ENCODE measurements around the gene SORCS1. TPM values are rescaled to one million over a fixed set of nuclear protein-coding genes. Genes with fewer than 3 reads are reported as not detected.

SORCS1 gene
- total RNA-seq, 2 experiments from 2014 or later = not detected

- CTCF ChIA-PET = no interaction called here
- no peaks in the 10 kb centered on the region for H3K27me3 Mint-ChIP-seq
- H3K9me3 Mint-ChIP-seq = peaks cover 35% of the 10 kb centered on the region
- Histone ChIP-seq H3K4me1 (ENCODE audit: insufficient read depth, low read length) (no peaks in the 10 kb centered on the region), H3K27ac (ENCODE audit: low read depth in 1 of 2, low read length in 2 of 2) (no peak overlapping the region), H3K9me3 (ENCODE audit: control insufficient read depth in 1 of 2, insufficient read depth in 1 of 2, low read length in 2 of 2) (peaks cover 0 to 3% of the 10 kb centered on the region in 2 experiments), H3K27me3 (ENCODE audit: control insufficient read depth in 1 of 2, insufficient read depth in 2 of 2, low read length in 2 of 2) (no peaks in the 10 kb centered on the region), H3K4me3 (ENCODE audit: low read length) (no peak overlapping the region), H3K36me3 (ENCODE audit: insufficient read depth, low read length) (no peaks in the 10 kb centered on the region)
- intact Hi-C loops (cut with DNase I, micrococcal nuclease) = no loop called here
- POLR2A ChIA-PET = no interaction called here
- TF ChIP-seq, protein P1, sequence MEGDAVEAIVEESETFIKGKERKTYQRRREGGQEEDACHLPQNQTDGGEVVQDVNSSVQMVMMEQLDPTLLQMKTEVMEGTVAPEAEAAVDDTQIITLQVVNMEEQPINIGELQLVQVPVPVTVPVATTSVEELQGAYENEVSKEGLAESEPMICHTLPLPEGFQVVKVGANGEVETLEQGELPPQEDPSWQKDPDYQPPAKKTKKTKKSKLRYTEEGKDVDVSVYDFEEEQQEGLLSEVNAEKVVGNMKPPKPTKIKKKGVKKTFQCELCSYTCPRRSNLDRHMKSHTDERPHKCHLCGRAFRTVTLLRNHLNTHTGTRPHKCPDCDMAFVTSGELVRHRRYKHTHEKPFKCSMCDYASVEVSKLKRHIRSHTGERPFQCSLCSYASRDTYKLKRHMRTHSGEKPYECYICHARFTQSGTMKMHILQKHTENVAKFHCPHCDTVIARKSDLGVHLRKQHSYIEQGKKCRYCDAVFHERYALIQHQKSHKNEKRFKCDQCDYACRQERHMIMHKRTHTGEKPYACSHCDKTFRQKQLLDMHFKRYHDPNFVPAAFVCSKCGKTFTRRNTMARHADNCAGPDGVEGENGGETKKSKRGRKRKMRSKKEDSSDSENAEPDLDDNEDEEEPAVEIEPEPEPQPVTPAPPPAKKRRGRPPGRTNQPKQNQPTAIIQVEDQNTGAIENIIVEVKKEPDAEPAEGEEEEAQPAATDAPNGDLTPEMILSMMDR (IDR thresholded peaks at IDR 0.05) = no peak
- no peak overlapping the region for H3K4me3 Mint-ChIP-seq
- DNase-seq (no peak), ATAC-seq (ENCODE audit: poor library complexity) (no peak)
- no peak overlapping the region for H3K27ac Mint-ChIP-seq
- no peaks in the 10 kb centered on the region for H3K4me1 Mint-ChIP-seq (ENCODE audit: low read depth)
- H3K36me3 Mint-ChIP-seq (ENCODE audit: low read depth) = no peaks in the 10 kb centered on the region
Measured at GRCh38 chr10:107118866-107119265, 45.6 kb downstream of the SORCS1 start.

- intact Hi-C loops (cut with DNase I, micrococcal nuclease) = no loop called here
- Histone ChIP-seq H3K4me3 (ENCODE audit: low read length) (no peak overlapping the region), H3K36me3 (ENCODE audit: insufficient read depth, low read length) (no peaks in the 10 kb centered on the region), H3K27ac (ENCODE audit: low read depth in 1 of 2, low read length in 2 of 2) (no peak overlapping the region), H3K9me3 (ENCODE audit: control insufficient read depth in 1 of 2, insufficient read depth in 1 of 2, low read length in 2 of 2) (peaks cover 0 to 14% of the 10 kb centered on the region in 2 experiments), H3K27me3 (ENCODE audit: control insufficient read depth in 1 of 2, insufficient read depth in 2 of 2, low read length in 2 of 2) (no peaks in the 10 kb centered on the region), H3K4me1 (ENCODE audit: insufficient read depth, low read length) (no peaks in the 10 kb centered on the region)
- TF ChIP-seq, protein P1 (IDR thresholded peaks at IDR 0.05) = no peak
- Mint-ChIP-seq H3K4me1 (ENCODE audit: low read depth) (no peaks in the 10 kb centered on the region), H3K9me3 (no peaks in the 10 kb centered on the region), H3K4me3 (no peak overlapping the region), H3K27ac (no peak overlapping the region), H3K27me3 (no peaks in the 10 kb centered on the region), H3K36me3 (ENCODE audit: low read depth) (no peaks in the 10 kb centered on the region)
- ATAC-seq (ENCODE audit: poor library complexity) (no peak), DNase-seq (no peak)
- ChIA-PET CTCF (no interaction called here), POLR2A (no interaction called here)
Measured at GRCh38 chr10:107104026-107104652, 60.4 kb downstream of the SORCS1 start.

- no peaks in the 10 kb centered on the region for H3K9me3 Mint-ChIP-seq
Measured at GRCh38 chr10:107103174-107104025, 61.1 kb downstream of the SORCS1 start.

More at GRCh38 chr10:107103174-107104025, 61.1 kb downstream of the SORCS1 start:
- Mint-ChIP-seq H3K4me1 (ENCODE audit: low read depth) (no peaks in the 10 kb centered on the region), H3K27ac (no peak overlapping the region), H3K36me3 (ENCODE audit: low read depth) (no peaks in the 10 kb centered on the region), H3K4me3 (no peak overlapping the region), H3K27me3 (no peaks in the 10 kb centered on the region)
- DNase-seq (no peak), ATAC-seq (ENCODE audit: poor library complexity) (no peak)
- CTCF ChIA-PET = no interaction called here
- TF ChIP-seq, protein P1 (IDR thresholded peaks at IDR 0.05) = no peak
- no peaks in the 10 kb centered on the region for H3K4me1 ChIP-seq (ENCODE audit: insufficient read depth, low read length)
- no peaks in the 10 kb centered on the region for H3K36me3 ChIP-seq (ENCODE audit: insufficient read depth, low read length)
- POLR2A ChIA-PET = no interaction called here
- no peak overlapping the region for H3K4me3 ChIP-seq (ENCODE audit: low read length)
- intact Hi-C loops (cut with DNase I, micrococcal nuclease) = no loop called here
- H3K9me3 ChIP-seq (ENCODE audit: control insufficient read depth in 1 of 2, insufficient read depth in 1 of 2, low read length in 2 of 2) = peaks cover 0 to 9% of the 10 kb centered on the region in 2 experiments
- no peaks in the 10 kb centered on the region for H3K27me3 ChIP-seq (ENCODE audit: control insufficient read depth in 1 of 2, insufficient read depth in 2 of 2, low read length in 2 of 2)
- H3K27ac ChIP-seq (ENCODE audit: low read depth in 1 of 2, low read length in 2 of 2) = no peak overlapping the region

All from CD4-positive, alpha-beta T cell (primary cell).